HepG2 (cell line): Measurements from ENCODE around the gene STK10. TPM values are rescaled to one million over a fixed set of nuclear protein-coding genes. Genes with fewer than 3 reads are reported as not detected.

Source experiments
- ATAC-seq: fragments of 200-7000 bp; cut with Tn5 transposase; 3 replicates; pipeline ENCODE4 v1.9.1; 2020; ENCODE audit warnings: mild to moderate bottlenecking, moderate library complexity
- BruUV-seq: library from RNA; stranded (reverse); fragments of 400-500 nt; replicated peaks from 2 replicates; lab custom pipeline; 2021; lab: Mats Ljungman, UMichigan
- CTCF ChIA-PET: fragments of 300-600 bp; formaldehyde crosslinking; extraction: SDS; loops from one replicate; lab custom pipeline; 2021; ENCODE audit warnings: low total read pairs, inconsistent platforms, low intra/inter-chr PET ratio; lab: Yijun Ruan, JAX
- POLR2A ChIA-PET: fragments of 350-600 bp; sonication (Branson Sonifier 250); formaldehyde crosslinking; loops from one replicate; lab custom pipeline; 2020; ENCODE audit warnings: antibody characterized with exemption, inconsistent platforms; lab: Yijun Ruan, JAX
- DNase-seq: peaks from one replicate; pipeline ENCODE4 v3.0.0-alpha.2; 2015; ENCODE audit warnings: low spot score
- FAIRE-seq: peaks from 3 replicates; lab custom pipeline; 2011; peaks lifted over from hg19 to GRCh38; lab: Jason Lieb, UNC
- H2AFZ ChIP-seq: one replicate; pipeline ENCODE4 v1.6.1; 2011; ENCODE audit warnings: low read length, inconsistent platforms
- H3K27ac ChIP-seq: fragments of 300-600 bp; 3 replicates; pipeline ENCODE4 v1.8.0; 2011; ENCODE audit warnings: mixed run types, mild to moderate bottlenecking, mixed read lengths, low read length, inconsistent platforms; ENCODE audit not compliant: insufficient read depth; ENCODE audit errors: extremely low read length
- H3K27me3 ChIP-seq, 2 experiments: fragments of 200-600 bp in 1 of 2; 2 replicates in 1 of 2; 3 replicates in 1 of 2; pipeline versions ENCODE4 v1.6.0 to v1.8.0; 2011; ENCODE audit warnings: low read length in 2 of 2, mild to moderate bottlenecking in 2 of 2, moderate library complexity in 2 of 2, inconsistent platforms in 1 of 2; ENCODE audit not compliant: insufficient read depth in 2 of 2, control insufficient read depth in 1 of 2
- H3K36me3 ChIP-seq, 2 experiments: fragments of 200-600 bp in 1 of 2; replicated peaks in 1 of 2; 2 replicates in 1 of 2; 3 replicates in 1 of 2; pipeline versions ENCODE4 v1.5.1 to v1.8.0; 2011; ENCODE audit warnings: low read length in 2 of 2, inconsistent platforms in 1 of 2; ENCODE audit not compliant: insufficient read depth in 2 of 2, control insufficient read depth in 1 of 2
- H3K4me1 ChIP-seq: 2 replicates; pipeline ENCODE4 v1.5.1; 2012; ENCODE audit warnings: low read length, inconsistent platforms; ENCODE audit not compliant: insufficient read depth
- H3K4me2 ChIP-seq: 2 replicates; pipeline ENCODE4 v1.6.0; 2011; ENCODE audit warnings: low read depth, low read length, inconsistent platforms
- H3K4me3 ChIP-seq, 3 experiments: fragments of 200-600 bp in 1 of 3; sonication (generic), shearing (Covaris generic) in 1 of 3; replicated peaks in 1 of 3; 2 replicates each; pipeline ENCODE4 v1.5.1; 2011 to 2016; ENCODE audit warnings: low read length in 3 of 3, inconsistent platforms in 2 of 3, low read depth in 2 of 3, mild to moderate bottlenecking in 2 of 3, control low read depth in 1 of 3, mixed read lengths in 1 of 3; ENCODE audit not compliant: insufficient read depth in 1 of 3
- H3K79me2 ChIP-seq: one replicate; pipeline ENCODE4 v1.6.1; 2011; ENCODE audit warnings: low read length, inconsistent platforms; ENCODE audit not compliant: insufficient read depth
- H3K9ac ChIP-seq: 2 replicates; pipeline ENCODE4 v1.6.0; 2011; ENCODE audit warnings: mild to moderate bottlenecking, low read depth, low read length, inconsistent platforms; ENCODE audit not compliant: insufficient read depth
- H3K9me3 ChIP-seq: 2 replicates; pipeline ENCODE4 v1.5.1; 2012; ENCODE audit warnings: mild to moderate bottlenecking, low read length
- H4K20me1 ChIP-seq: 2 replicates; pipeline ENCODE4 v1.6.0; 2011; ENCODE audit warnings: inconsistent platforms, mild to moderate bottlenecking, low read length, moderate library complexity; ENCODE audit not compliant: insufficient read depth
- ATF6 ChIP-seq: sonication (generic); formaldehyde crosslinking; conservative IDR thresholded peaks from 2 replicates; pipeline ENCODE4 v1.4.0; 2020; ENCODE audit warnings: missing genetic modification reagents
- ATF7 ChIP-seq, 2 experiments: fragments of 450-650 bp in 1 of 2; sonication (generic) in 1 of 2; formaldehyde crosslinking in 1 of 2; IDR thresholded peaks; 2 replicates each; pipeline versions ENCODE4 v1.4.0 to v1.6.1; 2016 to 2020; ENCODE audit warnings: antibody characterized with exemption in 1 of 2, mild to moderate bottlenecking in 1 of 2, missing genetic modification reagents in 1 of 2
- BRCA1 ChIP-seq: sonication (generic); formaldehyde crosslinking; IDR thresholded peaks from 2 replicates; pipeline ENCODE4 v1.4.0; 2020; ENCODE audit warnings: missing genetic modification reagents
- ESRRA ChIP-seq: sonication (generic); formaldehyde crosslinking; IDR thresholded peaks from 2 replicates; pipeline ENCODE4 v1.5.1; 2020; ENCODE audit warnings: mild to moderate bottlenecking, low read depth, missing genetic modification reagents
- FLYWCH1 ChIP-seq: sonication (generic); formaldehyde crosslinking; IDR thresholded peaks from 2 replicates; pipeline ENCODE4 v1.8.1; 2023; ENCODE audit warnings: mild to moderate bottlenecking, missing genetic modification reagents
- GABPA ChIP-seq, 2 experiments: IDR thresholded peaks; 2 replicates each; pipeline ENCODE4 v1.6.1; 2011 to 2016; ENCODE audit warnings: low read depth in 2 of 2, low read length in 1 of 2, missing biosample characterization in 1 of 2, missing genetic modification characterization in 1 of 2
- HINFP ChIP-seq: sonication (generic); formaldehyde crosslinking; IDR thresholded peaks from 2 replicates; pipeline ENCODE4 v1.4.0; 2020; ENCODE audit warnings: low read depth, mild to moderate bottlenecking, missing genetic modification reagents
- HMGXB4 ChIP-seq, 2 experiments: sonication (generic) in 1 of 2; formaldehyde crosslinking in 1 of 2; IDR thresholded peaks; 2 replicates each; pipeline versions ENCODE4 v1.4.0 to v1.6.1; 2018 to 2020; ENCODE audit warnings: missing genetic modification reagents in 2 of 2, borderline replicate concordance in 1 of 2, low read depth in 1 of 2, mild to moderate bottlenecking in 1 of 2, missing biosample characterization in 1 of 2
- MIXL1 ChIP-seq: IDR thresholded peaks from 2 replicates; pipeline ENCODE4 v1.6.1; 2016
- NCOA5 ChIP-seq: sonication (generic); formaldehyde crosslinking; IDR thresholded peaks from 2 replicates; pipeline ENCODE4 v1.4.0; 2020; ENCODE audit warnings: missing genetic modification reagents
- POLR2AphosphoS2 ChIP-seq: IDR thresholded peaks from 2 replicates; pipeline ENCODE4 v1.6.1; 2011; ENCODE audit warnings: low read depth, low read length, improper control_type of control experiment
- SNAI1 ChIP-seq: sonication (generic); formaldehyde crosslinking; IDR thresholded peaks from 2 replicates; pipeline ENCODE4 v1.5.0; 2020; ENCODE audit warnings: mild to moderate bottlenecking, missing genetic modification reagents, borderline replicate concordance
- TOPORS ChIP-seq: sonication (generic); formaldehyde crosslinking; IDR thresholded peaks from 2 replicates; pipeline ENCODE4 v1.8.0; 2023; ENCODE audit warnings: mild to moderate bottlenecking, missing genetic modification reagents
- TRIM24 ChIP-seq: sonication (generic); formaldehyde crosslinking; IDR thresholded peaks from 2 replicates; pipeline ENCODE4 v1.8.0; 2022; ENCODE audit warnings: mild to moderate bottlenecking, missing genetic modification reagents
- ZMYM2 ChIP-seq: sonication (generic); formaldehyde crosslinking; IDR thresholded peaks from 2 replicates; pipeline ENCODE4 v1.8.0; 2022; ENCODE audit warnings: mild to moderate bottlenecking, missing genetic modification reagents
- ZNF557 ChIP-seq: sonication (generic); formaldehyde crosslinking; IDR thresholded peaks from 2 replicates; pipeline ENCODE4 v1.4.0; 2020; ENCODE audit warnings: missing genetic modification reagents
- ZNF710 ChIP-seq: sonication (generic); formaldehyde crosslinking; IDR thresholded peaks from 2 replicates; pipeline ENCODE4 v1.5.0; 2020; ENCODE audit warnings: mild to moderate bottlenecking, missing genetic modification reagents, borderline replicate concordance
- ZNF777 ChIP-seq: sonication (generic); formaldehyde crosslinking; IDR thresholded peaks from 2 replicates; pipeline ENCODE4 v1.4.0; 2020; ENCODE audit warnings: missing genetic modification reagents
- WGBS: methylation state at CpG from one replicate; pipeline ENCODE4 v1.1.6; 2017; ENCODE audit warnings: low lambda C conversion rate; 5-methylcytosine and 5-hydroxymethylcytosine counted together
- in situ Hi-C: cut with HindIII; loops from 2 replicates; pipeline ENCODE4 v1.10.0; 2017; ENCODE audit warnings: low pct_unique_long_range_greater_than_20kb; ENCODE audit not compliant: extremely low pct_ligation_motif_present
- intact Hi-C: fragments of 100-400 bp; cut with micrococcal nuclease; formaldehyde crosslinking; loops from one replicate; pipeline ENCODE4 v1.10.0; 2022; ENCODE audit not compliant: unreplicated experiment
- polyA plus RNA-seq, 8 experiments: library from polyadenylated mRNA; depleted of rRNA in 3 of 8; stranded (reverse) in 7 of 8; unstranded in 1 of 8; fragments of >200 nt; fragmentation: Illumina TruSeq in 4 of 8; extraction: Trizol in 4 of 8; gene quantifications; 2 replicates each; pipeline versions ENCODE4 v1.2.1 to v1.2.3, GENCODE V29; 2011 to 2016; ENCODE audit warnings: low read depth in 4 of 8, missing spikeins in 1 of 8, mixed read lengths in 1 of 8; ENCODE audit not compliant: insufficient read depth in 1 of 8
- total RNA-seq, 5 experiments: library from RNA; depleted of rRNA; stranded (reverse); fragments of >200 nt; fragmentation: Illumina TruSeq; extraction: Trizol; gene quantifications; 2 replicates each; pipeline ENCODE4 v1.2.3, GENCODE V29; 2016; ENCODE audit warnings: low read depth in 1 of 5

The STK10 gene
- total and polyA plus RNA-seq, 2 of the 13 experiments (the other 11 are each of a cell fraction or from before 2014, with no cell fraction given) = 7.0 to 7.2 TPM

- Histone ChIP-seq H3K4me3 (no peak overlapping the region), H3K27ac (no peak overlapping the region), H3K9me3 (no peaks in the 10 kb centered on the region), H2AFZ (no peak overlapping the region), H4K20me1 (no peaks in the 10 kb centered on the region), H3K27me3 (no peaks in the 10 kb centered on the region), H3K4me2 (no peak overlapping the region), H3K36me3 (peaks cover 2 to 9% of the 10 kb centered on the region in 2 experiments; a peak in 3 of 5 replicates), H3K4me1 (no peaks in the 10 kb centered on the region), H3K79me2 (no peaks in the 10 kb centered on the region), H3K9ac (no peak overlapping the region)
- ChIA-PET POLR2A (no interaction called here), CTCF (no interaction called here)
- FAIRE-seq (no peak), DNase-seq (no peak), ATAC-seq (no peak)
- BruUV-seq = no TSS peak
- WGBS = 91% methylated on average over 6 of the region's 10 CpGs
- in situ Hi-C loops = no loop called here
- intact Hi-C loops = no loop called here
- TF ChIP-seq ZNF777 (CRISPR knock-in tag) (no peak), HMGXB4 (CRISPR knock-in tag; IDR thresholded peaks at IDR 0.05; ENCODE audit: borderline replicate concordance in 1 of 2, low read depth in 1 of 2) (no peak), GABPA (IDR thresholded peaks at IDR 0.05; ENCODE audit: low read depth, low read length) (no peak), GABPA (CRISPR knock-in tag; IDR thresholded peaks at IDR 0.05; ENCODE audit: low read depth) (no peak), ZMYM2 (no peak), ATF7 (IDR thresholded peaks at IDR 0.05) (no peak), ATF7 (CRISPR knock-in tag; IDR thresholded peaks at IDR 0.05) (no peak), ZNF557 (CRISPR knock-in tag) (no peak), MIXL1 (CRISPR knock-in tag) (no peak), ATF6 (CRISPR knock-in tag) (no peak), ZNF710 (CRISPR knock-in tag) (no peak), TRIM24 (CRISPR knock-in tag) (no peak), BRCA1 (CRISPR knock-in tag) (no peak), SNAI1 (CRISPR knock-in tag) (no peak), NCOA5 (CRISPR knock-in tag) (no peak), TOPORS (no peak), ESRRA (CRISPR knock-in tag) (no peak), HINFP (no peak), POLR2AphosphoS2 (no peak), FLYWCH1 (CRISPR knock-in tag) (no peak)
Observed at GRCh38 chr5:172129256-172129910, 58.6 kb downstream of the STK10 start.
